ENCODE measurements around the gene UPF1. TPM values are rescaled to one million over a fixed set of nuclear protein-coding genes. Genes with fewer than 3 reads are reported as not detected.

The UPF1 gene
- polyA plus RNA-seq, 1 of the 3 experiments (the other 2 are of a cell fraction), result 33.3 TPM

DNA sequence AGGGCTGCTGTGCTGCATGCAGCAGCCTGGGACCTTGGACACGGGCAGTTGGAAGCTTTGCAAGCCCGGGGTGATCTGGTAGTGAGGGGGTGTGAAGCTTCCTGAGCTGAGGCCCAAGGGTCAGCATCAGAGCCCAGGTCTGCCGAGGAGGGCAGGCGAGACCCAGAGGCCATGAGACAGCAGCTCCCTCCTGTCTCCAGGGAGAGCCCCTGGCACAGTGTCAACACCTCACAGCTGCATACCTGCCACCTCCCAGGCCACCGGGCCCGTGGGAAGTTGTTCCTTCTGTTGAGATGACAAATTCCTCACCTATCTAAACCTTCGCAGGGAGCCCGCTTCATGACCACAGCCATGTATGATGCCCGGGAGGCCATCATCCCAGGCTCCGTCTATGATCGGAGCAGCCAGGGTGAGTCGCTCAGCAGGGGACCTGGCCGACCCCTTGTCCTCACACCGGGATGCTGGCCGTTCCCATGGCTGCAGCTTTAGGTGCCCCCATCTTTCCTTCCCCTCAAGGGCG lies 32.1 kb downstream of the UPF1 start:
- Histone ChIP-seq H2AFZ (ENCODE audit: low read depth) (no peak overlapping the region), H4K20me1 (ENCODE audit: insufficient read depth) (peaks cover 4% of the 10 kb centered on the region; the same call in 1 of the 2 replicates), H3K79me2 (ENCODE audit: insufficient read depth) (peaks cover 2% of the 10 kb centered on the region; the same call in 1 of the 2 replicates), H3K36me3 (replicated peaks in 1 of 2; ENCODE audit: control insufficient read depth in 1 of 2, insufficient read depth in 2 of 2, low read length in 1 of 2) (peaks cover 29 to 76% of the 10 kb centered on the region in 2 experiments), H3K4me2 (no peak overlapping the region), H3K9me2 (no peaks in the 10 kb centered on the region), H3K9me3 (no peaks in the 10 kb centered on the region), H3K4me3 (ENCODE audit: low read depth in 2 of 2, low read length in 1 of 2) (no peak overlapping the region), H3K27ac (ENCODE audit: low read depth in 2 of 2, low read length in 1 of 2) (no peak overlapping the region), H3F3A (replicated peaks; ENCODE audit: insufficient read depth) (peaks cover 17% of the 10 kb centered on the region), H3K4me1 (ENCODE audit: control insufficient read depth in 1 of 2, insufficient read depth in 2 of 2, low read depth in 1 of 2, low read length in 1 of 2) (no peaks in the 10 kb centered on the region; a peak in 1 of 4 replicates), H3K27me3 (ENCODE audit: insufficient read depth) (no peaks in the 10 kb centered on the region), H3K9ac (no peak overlapping the region)
- TF ChIP-seq EZH2phosphoT487 (IDR thresholded peaks at IDR 0.05; ENCODE audit: borderline replicate concordance, low read depth) (no peak), FOSL2 (IDR thresholded peaks at IDR 0.05; ENCODE audit: borderline replicate concordance, low read depth) (no peak), TEAD4 (IDR thresholded peaks at IDR 0.05; ENCODE audit: borderline replicate concordance, insufficient read depth) (no peak), MXI1 (IDR thresholded peaks at IDR 0.05; ENCODE audit: low read depth, low read length) (no peak), EP300 (IDR thresholded peaks at IDR 0.05; ENCODE audit: borderline replicate concordance in 1 of 2, low read depth in 1 of 2, low read length in 1 of 2) (no peak)
- TF ChIP-seq, protein P1, sequence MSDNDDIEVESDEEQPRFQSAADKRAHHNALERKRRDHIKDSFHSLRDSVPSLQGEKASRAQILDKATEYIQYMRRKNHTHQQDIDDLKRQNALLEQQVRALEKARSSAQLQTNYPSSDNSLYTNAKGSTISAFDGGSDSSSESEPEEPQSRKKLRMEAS (IDR thresholded peaks at IDR 0.05; ENCODE audit: low read depth), result no peak
- TF ChIP-seq, protein P2, sequence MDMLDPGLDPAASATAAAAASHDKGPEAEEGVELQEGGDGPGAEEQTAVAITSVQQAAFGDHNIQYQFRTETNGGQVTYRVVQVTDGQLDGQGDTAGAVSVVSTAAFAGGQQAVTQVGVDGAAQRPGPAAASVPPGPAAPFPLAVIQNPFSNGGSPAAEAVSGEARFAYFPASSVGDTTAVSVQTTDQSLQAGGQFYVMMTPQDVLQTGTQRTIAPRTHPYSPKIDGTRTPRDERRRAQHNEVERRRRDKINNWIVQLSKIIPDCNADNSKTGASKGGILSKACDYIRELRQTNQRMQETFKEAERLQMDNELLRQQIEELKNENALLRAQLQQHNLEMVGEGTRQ (IDR thresholded peaks at IDR 0.05; ENCODE audit: borderline replicate concordance, low read depth, low read length), result no peak
- TF ChIP-seq, protein P3, sequence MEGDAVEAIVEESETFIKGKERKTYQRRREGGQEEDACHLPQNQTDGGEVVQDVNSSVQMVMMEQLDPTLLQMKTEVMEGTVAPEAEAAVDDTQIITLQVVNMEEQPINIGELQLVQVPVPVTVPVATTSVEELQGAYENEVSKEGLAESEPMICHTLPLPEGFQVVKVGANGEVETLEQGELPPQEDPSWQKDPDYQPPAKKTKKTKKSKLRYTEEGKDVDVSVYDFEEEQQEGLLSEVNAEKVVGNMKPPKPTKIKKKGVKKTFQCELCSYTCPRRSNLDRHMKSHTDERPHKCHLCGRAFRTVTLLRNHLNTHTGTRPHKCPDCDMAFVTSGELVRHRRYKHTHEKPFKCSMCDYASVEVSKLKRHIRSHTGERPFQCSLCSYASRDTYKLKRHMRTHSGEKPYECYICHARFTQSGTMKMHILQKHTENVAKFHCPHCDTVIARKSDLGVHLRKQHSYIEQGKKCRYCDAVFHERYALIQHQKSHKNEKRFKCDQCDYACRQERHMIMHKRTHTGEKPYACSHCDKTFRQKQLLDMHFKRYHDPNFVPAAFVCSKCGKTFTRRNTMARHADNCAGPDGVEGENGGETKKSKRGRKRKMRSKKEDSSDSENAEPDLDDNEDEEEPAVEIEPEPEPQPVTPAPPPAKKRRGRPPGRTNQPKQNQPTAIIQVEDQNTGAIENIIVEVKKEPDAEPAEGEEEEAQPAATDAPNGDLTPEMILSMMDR (IDR thresholded peaks at IDR 0.05), result no peak
- DNase-seq, result no peak
- WGBS (ENCODE audit: low lambda C conversion rate), result 94% methylated on average over 8 of the region's 16 CpGs
- POLR2A ChIA-PET, result interaction anchor here (0.7 kb wide), 1 partner anchor 25 kb away, joined by 3 read pairs; no protein-coding TSS in a partner anchor
- CTCF ChIA-PET, result interaction anchor here (1.1 to 10.3 kb wide), 6 partner anchors 12 to 413 kb away, joined by 3 to 201 read pairs (median 4); partner anchors contain the start of gene CERS1

DNA sequence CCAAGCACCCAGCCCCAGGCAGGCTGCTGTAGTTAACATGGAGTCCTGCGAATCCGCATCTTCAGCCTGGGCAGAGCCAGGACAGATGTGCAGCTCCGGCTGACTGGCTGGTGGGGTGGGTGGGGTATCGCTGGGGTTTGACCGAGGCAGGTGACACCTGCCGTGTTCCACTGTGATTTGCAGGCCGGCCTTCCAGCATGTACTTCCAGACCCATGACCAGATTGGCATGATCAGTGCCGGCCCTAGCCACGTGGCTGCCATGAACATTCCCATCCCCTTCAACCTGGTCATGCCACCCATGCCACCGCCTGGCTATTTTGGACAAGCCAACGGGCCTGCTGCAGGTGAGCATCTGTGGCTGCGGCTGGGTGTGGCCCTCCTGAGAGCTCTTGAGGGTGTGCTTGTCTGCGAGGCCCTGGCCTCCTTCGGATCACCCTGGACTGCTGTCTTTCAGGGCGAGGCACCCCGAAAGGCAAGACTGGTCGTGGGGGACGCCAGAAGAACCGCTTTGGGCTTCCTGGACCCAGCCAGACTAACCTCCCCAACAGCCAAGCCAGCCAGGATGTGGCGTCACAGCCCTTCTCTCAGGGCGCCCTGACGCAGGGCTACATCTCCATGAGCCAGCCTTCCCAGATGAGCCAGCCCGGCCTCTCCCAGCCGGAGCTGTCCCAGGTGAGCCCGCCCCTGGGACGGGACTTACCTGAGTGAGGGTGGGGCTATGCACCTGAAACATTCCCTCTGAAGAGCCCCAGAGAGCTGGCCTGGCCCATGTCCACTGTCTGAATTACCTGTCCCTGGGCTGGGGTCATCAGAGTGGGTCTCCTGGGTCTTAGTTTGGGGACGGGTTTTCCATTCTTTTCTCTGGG lies 33.6 kb downstream of the UPF1 start:
- H4K20me1 ChIP-seq (ENCODE audit: insufficient read depth), result no peaks in the 10 kb centered on the region
- no peak for DNase-seq
- peaks cover 2% of the 10 kb centered on the region; the same call in 1 of the 2 replicates for H3K79me2 ChIP-seq (ENCODE audit: insufficient read depth)
- H3K36me3 ChIP-seq (replicated peaks in 1 of 2; ENCODE audit: control insufficient read depth in 1 of 2, insufficient read depth in 2 of 2, low read length in 1 of 2), result peaks cover 19 to 62% of the 10 kb centered on the region in 2 experiments
- no peak overlapping the region for H3K9ac ChIP-seq
- no peak overlapping the region for H2AFZ ChIP-seq (ENCODE audit: low read depth)
- ChIA-PET CTCF (interaction anchor here (0.6 to 10.3 kb wide), 30 partner anchors 11 to 402 kb away, joined by 3 to 201 read pairs (median 4); partner anchors contain the start of genes CERS1, COPE, DDX49 and REX1BD), POLR2A (no interaction called here)
- 91% methylated on average over 9 of the region's 27 CpGs for WGBS (ENCODE audit: low lambda C conversion rate)
- no peak overlapping the region for H3K4me3 ChIP-seq (ENCODE audit: low read depth in 2 of 2, low read length in 1 of 2)
- H3F3A ChIP-seq (replicated peaks; ENCODE audit: insufficient read depth), result peaks cover 17% of the 10 kb centered on the region
- H3K9me3 ChIP-seq, result no peaks in the 10 kb centered on the region
- H3K27me3 ChIP-seq (ENCODE audit: insufficient read depth), result no peaks in the 10 kb centered on the region
- no peaks in the 10 kb centered on the region for H3K9me2 ChIP-seq
- no peak overlapping the region for H3K27ac ChIP-seq (ENCODE audit: low read depth in 2 of 2, low read length in 1 of 2)
- no peak overlapping the region for H3K4me2 ChIP-seq
- H3K4me1 ChIP-seq (ENCODE audit: control insufficient read depth in 1 of 2, insufficient read depth in 2 of 2, low read depth in 1 of 2, low read length in 1 of 2), result no peaks in the 10 kb centered on the region
- TF ChIP-seq, protein P2 (IDR thresholded peaks at IDR 0.05; ENCODE audit: borderline replicate concordance, low read depth, low read length), result no peak
- TF ChIP-seq FOSL2 (IDR thresholded peaks at IDR 0.05; ENCODE audit: borderline replicate concordance, low read depth) (no peak), YY1 (IDR thresholded peaks at IDR 0.05; ENCODE audit: low read depth) (no peak), JUND (IDR thresholded peaks at IDR 0.05) (no peak), EZH2phosphoT487 (IDR thresholded peaks at IDR 0.05; ENCODE audit: borderline replicate concordance, low read depth) (no peak), TCF12 (IDR thresholded peaks at IDR 0.05) (no peak), EP300 (IDR thresholded peaks at IDR 0.05; ENCODE audit: borderline replicate concordance in 1 of 2, low read depth in 1 of 2, low read length in 1 of 2) (no peak), RFX5 (IDR thresholded peaks at IDR 0.05; ENCODE audit: low read length) (no peak), SIN3A (IDR thresholded peaks at IDR 0.05; ENCODE audit: borderline replicate concordance, low read depth, low read length) (no peak)
- TF ChIP-seq, protein P4, sequence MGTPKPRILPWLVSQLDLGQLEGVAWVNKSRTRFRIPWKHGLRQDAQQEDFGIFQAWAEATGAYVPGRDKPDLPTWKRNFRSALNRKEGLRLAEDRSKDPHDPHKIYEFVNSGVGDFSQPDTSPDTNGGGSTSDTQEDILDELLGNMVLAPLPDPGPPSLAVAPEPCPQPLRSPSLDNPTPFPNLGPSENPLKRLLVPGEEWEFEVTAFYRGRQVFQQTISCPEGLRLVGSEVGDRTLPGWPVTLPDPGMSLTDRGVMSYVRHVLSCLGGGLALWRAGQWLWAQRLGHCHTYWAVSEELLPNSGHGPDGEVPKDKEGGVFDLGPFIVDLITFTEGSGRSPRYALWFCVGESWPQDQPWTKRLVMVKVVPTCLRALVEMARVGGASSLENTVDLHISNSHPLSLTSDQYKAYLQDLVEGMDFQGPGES (IDR thresholded peaks at IDR 0.05; ENCODE audit: low read depth, low read length), result no peak
- TF ChIP-seq, protein P5, sequence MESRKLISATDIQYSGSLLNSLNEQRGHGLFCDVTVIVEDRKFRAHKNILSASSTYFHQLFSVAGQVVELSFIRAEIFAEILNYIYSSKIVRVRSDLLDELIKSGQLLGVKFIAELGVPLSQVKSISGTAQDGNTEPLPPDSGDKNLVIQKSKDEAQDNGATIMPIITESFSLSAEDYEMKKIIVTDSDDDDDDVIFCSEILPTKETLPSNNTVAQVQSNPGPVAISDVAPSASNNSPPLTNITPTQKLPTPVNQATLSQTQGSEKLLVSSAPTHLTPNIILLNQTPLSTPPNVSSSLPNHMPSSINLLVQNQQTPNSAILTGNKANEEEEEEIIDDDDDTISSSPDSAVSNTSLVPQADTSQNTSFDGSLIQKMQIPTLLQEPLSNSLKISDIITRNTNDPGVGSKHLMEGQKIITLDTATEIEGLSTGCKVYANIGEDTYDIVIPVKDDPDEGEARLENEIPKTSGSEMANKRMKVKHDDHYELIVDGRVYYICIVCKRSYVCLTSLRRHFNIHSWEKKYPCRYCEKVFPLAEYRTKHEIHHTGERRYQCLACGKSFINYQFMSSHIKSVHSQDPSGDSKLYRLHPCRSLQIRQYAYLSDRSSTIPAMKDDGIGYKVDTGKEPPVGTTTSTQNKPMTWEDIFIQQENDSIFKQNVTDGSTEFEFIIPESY (IDR thresholded peaks at IDR 0.05; ENCODE audit: borderline replicate concordance, low read depth), result no peak

Measured in SK-N-SH (cell line).